K562 (cell line): ENCODE results near the gene HSD11B1L. TPM values are rescaled to one million over a fixed set of nuclear protein-coding genes. Genes with fewer than 3 reads are reported as not detected.
A peak's percentile ranks its signal among the peaks of the same experiment; 100 is the strongest.

ENCODE experiments used
- CHD1 ChIP-seq: fragments of 200-600 bp; sonication (generic); IDR thresholded peaks from one replicate; pipeline ENCODE4 v1.6.1; 2012; ENCODE audit warnings: mild to moderate bottlenecking, moderate library complexity, low read length, inconsistent platforms
- HNRNPUL1 ChIP-seq: fragments of 200-400 bp; formaldehyde crosslinking; IDR thresholded peaks from 2 replicates; pipeline ENCODE4 v1.6.1; 2017; ENCODE audit warnings: low read length
- KDM5B ChIP-seq: fragments of 200-600 bp; sonication (generic); IDR thresholded peaks from 2 replicates; pipeline ENCODE4 v1.6.1; 2012; ENCODE audit warnings: low read depth, mild to moderate bottlenecking, moderate library complexity, low read length, control low read depth, inconsistent platforms; ENCODE audit not compliant: insufficient replicate concordance
- LARP7 ChIP-seq: fragments of 450-650 bp; IDR thresholded peaks from 2 replicates; pipeline ENCODE4 v1.6.1; 2016
- NCOA1 ChIP-seq: fragments of 450-650 bp; IDR thresholded peaks from 2 replicates; pipeline ENCODE4 v1.6.1; 2016; ENCODE audit warnings: low read depth
- NR3C1 ChIP-seq: sonication (generic); formaldehyde crosslinking; IDR thresholded peaks from 2 replicates; pipeline ENCODE4 v1.8.1; 2022; ENCODE audit warnings: missing genetic modification reagents
- POLR2A ChIP-seq: fragments of 450-650 bp; conservative IDR thresholded peaks from 2 replicates; pipeline ENCODE4 v1.6.1; 2016
- SIN3A ChIP-seq, 2 experiments: fragments of 150-350 bp in 1 of 2; IDR thresholded peaks; 2 replicates each; pipeline ENCODE4 v1.6.1; 2011 to 2016; ENCODE audit warnings: borderline replicate concordance in 2 of 2, low read depth in 2 of 2, low read length in 2 of 2, mild to moderate bottlenecking in 2 of 2, moderate library complexity in 2 of 2; ENCODE audit not compliant: control insufficient read depth in 1 of 2
- SP1 ChIP-seq: sonication (generic); formaldehyde crosslinking; IDR thresholded peaks from 2 replicates; pipeline ENCODE4 v1.8.1; 2022; ENCODE audit warnings: mild to moderate bottlenecking, missing genetic modification reagents
- ZBTB17 ChIP-seq: fragments of 450-650 bp; formaldehyde crosslinking; IDR thresholded peaks from 2 replicates; pipeline ENCODE4 v1.4.0; 2020; ENCODE audit warnings: mild to moderate bottlenecking
- ZC3H11A ChIP-seq: IDR thresholded peaks from 2 replicates; pipeline ENCODE4 v1.6.1; 2012; ENCODE audit warnings: low read depth, low read length, improper control_type of control experiment
- ZC3H8 ChIP-seq: fragments of 450-650 bp; IDR thresholded peaks from 2 replicates; pipeline ENCODE4 v1.6.1; 2017
- ZNF12 ChIP-seq: sonication (generic); formaldehyde crosslinking; IDR thresholded peaks from 2 replicates; pipeline ENCODE4 v1.4.0; 2020; ENCODE audit warnings: mild to moderate bottlenecking, missing genetic modification reagents
- ZNF146 ChIP-seq: IDR thresholded peaks from one replicate; pipeline ENCODE4 v1.6.1; 2018; ENCODE audit warnings: missing compliant biosample characterization; ENCODE audit not compliant: unreplicated experiment
- polyA plus RNA-seq, 8 experiments: library from polyadenylated mRNA; depleted of rRNA in 4 of 8; stranded (reverse) in 5 of 8; unstranded in 3 of 8; fragments of >200 nt; fragmentation: Nextera tagmentation in 2 of 8; fragmentation: Illumina TruSeq in 1 of 8; extraction: Ambion mirVana in 2 of 8; extraction: Trizol in 1 of 8; gene quantifications; 2 replicates each; pipeline versions ENCODE4 v1.2.1 to v1.2.3, GENCODE V29; 2011 to 2014; ENCODE audit warnings: inconsistent platforms in 1 of 8, missing spikeins in 1 of 8
- total RNA-seq, 7 experiments: library from RNA; depleted of rRNA in 6 of 7; stranded (reverse); fragments of >200 nt in 6 of 7; fragmentation: Illumina TruSeq in 2 of 7; extraction: Trizol in 2 of 7; gene quantifications; 2 replicates each; pipeline versions ENCODE4 v1.2.1 to v1.2.3, GENCODE V29; 2011 to 2021; ENCODE audit warnings: low replicate concordance in 1 of 7
- TF ChIP-seq, protein P1 (sequence below), 3 experiments: fragments of 200-800 bp in 1 of 3; fragments of 250-450 bp in 1 of 3; fragments of 450-650 bp in 1 of 3; sonication (Bioruptor Pico) in 1 of 3; sonication (Bioruptor generic) in 1 of 3; formaldehyde crosslinking in 1 of 3; IDR thresholded peaks; 2 replicates each; pipeline versions ENCODE4 v1.6.1 to v1.8.0; 2016 to 2022; ENCODE audit warnings: mild to moderate bottlenecking in 2 of 3, missing genetic modification characterization in 2 of 3, missing compliant biosample characterization in 1 of 3, moderate library complexity in 1 of 3
- TF ChIP-seq, protein P2 (sequence below): fragments of 450-650 bp; IDR thresholded peaks from 2 replicates; pipeline ENCODE4 v1.6.1; 2018; ENCODE audit not compliant: partially characterized antibody
- TF ChIP-seq, protein P3 (sequence below): sonication (generic); formaldehyde crosslinking; IDR thresholded peaks from 2 replicates; pipeline ENCODE4 v1.8.1; 2023; ENCODE audit warnings: mild to moderate bottlenecking, missing genetic modification reagents
- TF ChIP-seq, protein P4 (sequence below): sonication (generic); formaldehyde crosslinking; IDR thresholded peaks from 2 replicates; pipeline ENCODE4 v1.4.0; 2020; ENCODE audit warnings: mild to moderate bottlenecking, missing genetic modification reagents

HSD11B1L gene
- total and polyA plus RNA-seq, 9 of the 15 experiments (the other 6 are each of a cell fraction or from before 2014, with no cell fraction given) = 0.31 to 7.7 (median 2.3) TPM

DNA sequence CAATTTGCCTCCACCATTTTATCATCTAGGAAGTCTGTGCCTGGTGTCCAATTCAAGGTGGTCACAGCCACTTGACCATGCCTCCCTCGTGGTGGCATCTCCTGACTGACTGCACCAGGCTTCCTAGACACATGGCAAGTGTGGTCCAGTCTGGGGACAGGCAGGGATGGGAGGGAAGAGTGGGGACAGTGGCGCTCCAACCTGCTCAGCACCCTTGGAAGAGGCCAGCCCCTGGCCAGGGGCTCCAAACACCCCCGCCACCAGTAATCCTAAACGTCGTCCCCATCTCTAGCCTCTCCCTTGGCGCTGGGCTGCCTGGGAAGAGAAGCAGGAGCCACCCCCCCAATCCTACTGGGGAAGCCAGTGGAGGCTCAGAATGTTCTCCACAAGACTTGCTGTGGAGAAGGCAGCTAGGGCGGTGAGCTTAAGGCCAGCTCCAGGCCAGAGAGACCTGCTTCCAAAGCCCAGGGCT is 11.9 kb downstream of the HSD11B1L start (continued):
- TF ChIP-seq, protein P1, sequence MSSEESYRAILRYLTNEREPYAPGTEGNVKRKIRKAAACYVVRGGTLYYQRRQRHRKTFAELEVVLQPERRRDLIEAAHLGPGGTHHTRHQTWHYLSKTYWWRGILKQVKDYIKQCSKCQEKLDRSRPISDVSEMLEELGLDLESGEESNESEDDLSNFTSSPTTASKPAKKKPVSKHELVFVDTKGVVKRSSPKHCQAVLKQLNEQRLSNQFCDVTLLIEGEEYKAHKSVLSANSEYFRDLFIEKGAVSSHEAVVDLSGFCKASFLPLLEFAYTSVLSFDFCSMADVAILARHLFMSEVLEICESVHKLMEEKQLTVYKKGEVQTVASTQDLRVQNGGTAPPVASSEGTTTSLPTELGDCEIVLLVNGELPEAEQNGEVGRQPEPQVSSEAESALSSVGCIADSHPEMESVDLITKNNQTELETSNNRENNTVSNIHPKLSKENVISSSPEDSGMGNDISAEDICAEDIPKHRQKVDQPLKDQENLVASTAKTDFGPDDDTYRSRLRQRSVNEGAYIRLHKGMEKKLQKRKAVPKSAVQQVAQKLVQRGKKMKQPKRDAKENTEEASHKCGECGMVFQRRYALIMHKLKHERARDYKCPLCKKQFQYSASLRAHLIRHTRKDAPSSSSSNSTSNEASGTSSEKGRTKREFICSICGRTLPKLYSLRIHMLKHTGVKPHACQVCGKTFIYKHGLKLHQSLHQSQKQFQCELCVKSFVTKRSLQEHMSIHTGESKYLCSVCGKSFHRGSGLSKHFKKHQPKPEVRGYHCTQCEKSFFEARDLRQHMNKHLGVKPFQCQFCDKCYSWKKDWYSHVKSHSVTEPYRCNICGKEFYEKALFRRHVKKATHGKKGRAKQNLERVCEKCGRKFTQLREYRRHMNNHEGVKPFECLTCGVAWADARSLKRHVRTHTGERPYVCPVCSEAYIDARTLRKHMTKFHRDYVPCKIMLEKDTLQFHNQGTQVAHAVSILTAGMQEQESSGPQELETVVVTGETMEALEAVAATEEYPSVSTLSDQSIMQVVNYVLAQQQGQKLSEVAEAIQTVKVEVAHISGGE (CRISPR knock-in tag; IDR thresholded peaks at IDR 0.05) = no peak
- TF ChIP-seq NR3C1 (CRISPR knock-in tag) = no peak
- 0 out of 2 replicates have a peak, but pooled peaks have one; percentile 12 for TF ChIP-seq SP1 (CRISPR knock-in tag)
- TF ChIP-seq CHD1 = no peak
- TF ChIP-seq, protein P2, sequence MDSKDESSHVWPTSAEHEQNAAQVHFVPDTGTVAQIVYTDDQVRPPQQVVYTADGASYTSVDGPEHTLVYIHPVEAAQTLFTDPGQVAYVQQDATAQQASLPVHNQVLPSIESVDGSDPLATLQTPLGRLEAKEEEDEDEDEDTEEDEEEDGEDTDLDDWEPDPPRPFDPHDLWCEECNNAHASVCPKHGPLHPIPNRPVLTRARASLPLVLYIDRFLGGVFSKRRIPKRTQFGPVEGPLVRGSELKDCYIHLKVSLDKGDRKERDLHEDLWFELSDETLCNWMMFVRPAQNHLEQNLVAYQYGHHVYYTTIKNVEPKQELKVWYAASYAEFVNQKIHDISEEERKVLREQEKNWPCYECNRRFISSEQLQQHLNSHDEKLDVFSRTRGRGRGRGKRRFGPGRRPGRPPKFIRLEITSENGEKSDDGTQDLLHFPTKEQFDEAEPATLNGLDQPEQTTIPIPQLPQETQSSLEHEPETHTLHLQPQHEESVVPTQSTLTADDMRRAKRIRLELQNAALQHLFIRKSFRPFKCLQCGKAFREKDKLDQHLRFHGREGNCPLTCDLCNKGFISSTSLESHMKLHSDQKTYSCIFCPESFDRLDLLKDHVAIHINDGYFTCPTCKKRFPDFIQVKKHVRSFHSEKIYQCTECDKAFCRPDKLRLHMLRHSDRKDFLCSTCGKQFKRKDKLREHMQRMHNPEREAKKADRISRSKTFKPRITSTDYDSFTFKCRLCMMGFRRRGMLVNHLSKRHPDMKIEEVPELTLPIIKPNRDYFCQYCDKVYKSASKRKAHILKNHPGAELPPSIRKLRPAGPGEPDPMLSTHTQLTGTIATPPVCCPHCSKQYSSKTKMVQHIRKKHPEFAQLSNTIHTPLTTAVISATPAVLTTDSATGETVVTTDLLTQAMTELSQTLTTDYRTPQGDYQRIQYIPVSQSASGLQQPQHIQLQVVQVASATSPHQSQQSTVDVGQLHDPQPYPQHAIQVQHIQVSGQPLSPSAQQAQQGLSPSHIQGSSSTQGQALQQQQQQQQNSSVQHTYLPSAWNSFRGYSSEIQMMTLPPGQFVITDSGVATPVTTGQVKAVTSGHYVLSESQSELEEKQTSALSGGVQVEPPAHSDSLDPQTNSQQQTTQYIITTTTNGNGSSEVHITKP = no peak
- no peak for TF ChIP-seq ZNF146 (CRISPR knock-in tag)
- TF ChIP-seq ZC3H11A = no peak
- TF ChIP-seq, protein P3, sequence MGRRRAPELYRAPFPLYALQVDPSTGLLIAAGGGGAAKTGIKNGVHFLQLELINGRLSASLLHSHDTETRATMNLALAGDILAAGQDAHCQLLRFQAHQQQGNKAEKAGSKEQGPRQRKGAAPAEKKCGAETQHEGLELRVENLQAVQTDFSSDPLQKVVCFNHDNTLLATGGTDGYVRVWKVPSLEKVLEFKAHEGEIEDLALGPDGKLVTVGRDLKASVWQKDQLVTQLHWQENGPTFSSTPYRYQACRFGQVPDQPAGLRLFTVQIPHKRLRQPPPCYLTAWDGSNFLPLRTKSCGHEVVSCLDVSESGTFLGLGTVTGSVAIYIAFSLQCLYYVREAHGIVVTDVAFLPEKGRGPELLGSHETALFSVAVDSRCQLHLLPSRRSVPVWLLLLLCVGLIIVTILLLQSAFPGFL (CRISPR knock-in tag) = no peak
- TF ChIP-seq SIN3A (IDR thresholded peaks at IDR 0.05; ENCODE audit: borderline replicate concordance in 2 of 2, control insufficient read depth in 1 of 2, low read depth in 2 of 2, low read length in 2 of 2) = no peak
- TF ChIP-seq POLR2A = 0 out of 2 replicates have a peak, but pooled peaks have one; percentile 54
- no peak for TF ChIP-seq KDM5B
- TF ChIP-seq LARP7 = no peak
- TF ChIP-seq HNRNPUL1 = peak; percentile 88; the same call in 1 of the 2 replicates
- TF ChIP-seq, protein P4, sequence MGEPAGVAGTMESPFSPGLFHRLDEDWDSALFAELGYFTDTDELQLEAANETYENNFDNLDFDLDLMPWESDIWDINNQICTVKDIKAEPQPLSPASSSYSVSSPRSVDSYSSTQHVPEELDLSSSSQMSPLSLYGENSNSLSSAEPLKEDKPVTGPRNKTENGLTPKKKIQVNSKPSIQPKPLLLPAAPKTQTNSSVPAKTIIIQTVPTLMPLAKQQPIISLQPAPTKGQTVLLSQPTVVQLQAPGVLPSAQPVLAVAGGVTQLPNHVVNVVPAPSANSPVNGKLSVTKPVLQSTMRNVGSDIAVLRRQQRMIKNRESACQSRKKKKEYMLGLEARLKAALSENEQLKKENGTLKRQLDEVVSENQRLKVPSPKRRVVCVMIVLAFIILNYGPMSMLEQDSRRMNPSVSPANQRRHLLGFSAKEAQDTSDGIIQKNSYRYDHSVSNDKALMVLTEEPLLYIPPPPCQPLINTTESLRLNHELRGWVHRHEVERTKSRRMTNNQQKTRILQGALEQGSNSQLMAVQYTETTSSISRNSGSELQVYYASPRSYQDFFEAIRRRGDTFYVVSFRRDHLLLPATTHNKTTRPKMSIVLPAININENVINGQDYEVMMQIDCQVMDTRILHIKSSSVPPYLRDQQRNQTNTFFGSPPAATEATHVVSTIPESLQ = no peak
- no peak for TF ChIP-seq NCOA1
- TF ChIP-seq ZC3H8 = no peak
- no peak for TF ChIP-seq ZNF12 (CRISPR knock-in tag)
- TF ChIP-seq ZBTB17 (CRISPR knock-in tag) = peak; percentile 9; the same call in 1 of the 2 replicates
